Sigmoid colon (tissue), 7 donors: ENCODE measurements around the gene MASP2. TPM values are rescaled to one million over a fixed set of nuclear protein-coding genes. Genes with fewer than 3 reads are reported as not detected.

Experiments used
- DNase-seq: peaks from one replicate; pipeline ENCODE4 v3.0.0-alpha.2; 2019
- H3K27ac ChIP-seq, 4 donors: fragments of 200-600 bp; sonication (generic); one replicate each; pipeline ENCODE4 v1.5.1; 2016 to 2019; ENCODE audit warnings: mild to moderate bottlenecking in 1 of 4
- H3K27me3 ChIP-seq, 3 donors: fragments of 200-600 bp; sonication (generic); one replicate each; pipeline ENCODE4 v1.5.1; 2019; ENCODE audit warnings: mild to moderate bottlenecking in 1 of 3
- H3K36me3 ChIP-seq, 4 donors: fragments of 200-600 bp; sonication (generic); one replicate each; pipeline ENCODE4 v1.5.1; 2016 to 2019
- H3K4me1 ChIP-seq, 4 donors: fragments of 200-600 bp; sonication (generic); one replicate each; pipeline ENCODE4 v1.5.1; 2017 to 2019
- H3K4me3 ChIP-seq, 4 donors: fragments of 200-600 bp; sonication (generic); one replicate each; pipeline ENCODE4 v1.5.1; 2017 to 2019; ENCODE audit warnings: mild to moderate bottlenecking in 2 of 4, moderate library complexity in 1 of 4
- H3K9me3 ChIP-seq, 4 donors: fragments of 200-600 bp in 3 of 4; sonication (generic) in 3 of 4; one replicate each; pipeline versions ENCODE4 v1.5.1 to v1.6.1; 2013 to 2019
- CTCF ChIP-seq, 4 experiments: fragments of 450-650 bp in 3 of 4; fragments of 200-600 bp in 1 of 4; IDR thresholded peaks; one replicate each; pipeline ENCODE4 v1.5.1; 2016 to 2019; ENCODE audit warnings: antibody characterized with exemption in 4 of 4, mild to moderate bottlenecking in 3 of 4, moderate library complexity in 2 of 4
- EP300 ChIP-seq, 4 donors: sonication (generic); formaldehyde crosslinking; IDR thresholded peaks; one replicate each; pipeline ENCODE4 v1.6.1; 2017; ENCODE audit warnings: antibody characterized with exemption in 4 of 4
- POLR2A ChIP-seq, 2 donors: fragments of 450-650 bp; IDR thresholded peaks; one replicate each; pipeline ENCODE4 v1.6.1; 2016; ENCODE audit warnings: antibody characterized with exemption in 2 of 2, mild to moderate bottlenecking in 2 of 2, moderate library complexity in 2 of 2
- POLR2AphosphoS5 ChIP-seq, 4 donors: sonication (generic); formaldehyde crosslinking; IDR thresholded peaks; one replicate each; pipeline ENCODE4 v1.6.1; 2017; ENCODE audit warnings: antibody characterized with exemption in 4 of 4
- WGBS, 2 donors: extraction: QIAGEN DNeasy Blood & Tissue Kit; methylation state at CpG; one replicate each; pipeline ENCODE4 v1.1.7; 2013; 5-methylcytosine and 5-hydroxymethylcytosine counted together
- intact Hi-C: fragments of 100-400 bp; cut with DNase I; formaldehyde crosslinking; loops from one replicate; pipeline ENCODE4 v1.15.1; 2023
- polyA plus RNA-seq, 3 donors: library from polyadenylated mRNA; stranded (reverse); fragments of 200-250 nt; gene quantifications; one replicate each; pipeline ENCODE4 v1.2.3, GENCODE V29; 2013
- total RNA-seq, 4 donors: library from RNA; depleted of rRNA; stranded (reverse); fragments of >200 nt; gene quantifications; one replicate each; pipeline ENCODE4 v1.1.0, GENCODE V29; 2016
- donor health status: healthy with polysubstance abuse.
- donor health status: Bipolar disorder and iron deficiency.
- donor health status: healthy.

MASP2 gene
- total and polyA plus RNA-seq, 7 donors = 0.03 TPM; not detected in 6

- peak overlapping the region; percentile 76 to 80 (median 80) for H3K27ac ChIP-seq
These were observed 66.0 kb downstream of the MASP2 start for GRCh38 chr1:10980841-10981727.

GRCh38 chr1:10980094-10980577 lies 66.9 kb downstream of the MASP2 start:
- H3K4me3 ChIP-seq = peak overlapping the region; percentile 4 to 35 (median 26)

More at GRCh38 chr1:10980841-10981727, 66.0 kb downstream of the MASP2 start:
- H3K9me3 ChIP-seq = no peaks in the 10 kb centered on the region
- H3K27me3 ChIP-seq = no peaks in the 10 kb centered on the region
- peak in 1 of 4 donors; percentile 11 for TF ChIP-seq POLR2AphosphoS5 (IDR thresholded peaks at IDR 0.05)
- TF ChIP-seq EP300 (IDR thresholded peaks at IDR 0.05) = no peak
- no peak for TF ChIP-seq CTCF (IDR thresholded peaks at IDR 0.05)
- no peak for TF ChIP-seq POLR2A (IDR thresholded peaks at IDR 0.05)
- H3K4me1 ChIP-seq = peaks cover 0 to 22% (median 20%) of the 10 kb centered on the region in 4 donors
- DNase-seq = peak; percentile 79
- intact Hi-C loops = loop anchor here (2.0 kb wide), 1 partner anchor 32 kb away; the partner anchor contains the start of gene TARDBP
- no peaks in the 10 kb centered on the region for H3K36me3 ChIP-seq
- 71 to 76% methylated on average over 9 of the region's 9 CpGs for WGBS, 2 donors
- H3K4me3 ChIP-seq = peak overlapping the region in 3 of 4 donors; percentile 22 to 35 (median 31)

GRCh38 chr1:10979483-10979920 lies 67.5 kb downstream of the MASP2 start:
- DNase-seq = peak; percentile 82
- H3K27me3 ChIP-seq = no peaks in the 10 kb centered on the region
- peak overlapping the region; percentile 76 to 80 (median 80) for H3K27ac ChIP-seq
- WGBS, 2 donors = 42 to 66% methylated on average over 13 of the region's 13 CpGs
- TF ChIP-seq POLR2AphosphoS5 (IDR thresholded peaks at IDR 0.05) = peak in 2 of 4 donors; percentile 18 to 21
- TF ChIP-seq EP300 (IDR thresholded peaks at IDR 0.05) = no peak
- peaks cover 0 to 31% (median 29%) of the 10 kb centered on the region in 4 donors for H3K4me1 ChIP-seq
- no peaks in the 10 kb centered on the region for H3K9me3 ChIP-seq
- intact Hi-C loops = no loop called here
- H3K4me3 ChIP-seq = no peak overlapping the region
- H3K36me3 ChIP-seq = no peaks in the 10 kb centered on the region

More at GRCh38 chr1:10980094-10980577, 66.9 kb downstream of the MASP2 start:
- no peaks in the 10 kb centered on the region for H3K36me3 ChIP-seq
- intact Hi-C loops = loop anchor here (2.0 kb wide), 1 partner anchor 33 kb away; the partner anchor contains the start of gene TARDBP
- 8 to 18% methylated on average over 15 of the region's 15 CpGs for WGBS, 2 donors
- peak overlapping the region; percentile 76 to 80 (median 80) for H3K27ac ChIP-seq
- peak; percentile 91 for DNase-seq
- TF ChIP-seq POLR2AphosphoS5 (IDR thresholded peaks at IDR 0.05) (peak in 3 of 4 donors; percentile 24 to 52 (median 37)), CTCF (IDR thresholded peaks at IDR 0.05) (peak in 3 of 4 experiments; percentile 14 to 42 (median 20)), EP300 (IDR thresholded peaks at IDR 0.05) (no peak), POLR2A (IDR thresholded peaks at IDR 0.05) (no peak)
- no peaks in the 10 kb centered on the region for H3K9me3 ChIP-seq
- H3K27me3 ChIP-seq = no peaks in the 10 kb centered on the region
- peaks cover 0 to 31% (median 29%) of the 10 kb centered on the region in 4 donors for H3K4me1 ChIP-seq

GRCh38 chr1:10978719-10979118 lies 68.3 kb downstream of the MASP2 start:
- WGBS, 2 donors = 69 to 81% methylated on average over 4 of the region's 4 CpGs
- TF ChIP-seq POLR2A (IDR thresholded peaks at IDR 0.05) (no peak), POLR2AphosphoS5 (IDR thresholded peaks at IDR 0.05) (no peak), EP300 (IDR thresholded peaks at IDR 0.05) (no peak), CTCF (IDR thresholded peaks at IDR 0.05) (no peak)
- H3K9me3 ChIP-seq = no peaks in the 10 kb centered on the region
- H3K4me3 ChIP-seq = no peak overlapping the region
- peaks cover 0 to 37% (median 29%) of the 10 kb centered on the region in 4 donors for H3K4me1 ChIP-seq
- H3K36me3 ChIP-seq = no peaks in the 10 kb centered on the region
- no peak for DNase-seq
- peak overlapping the region; percentile 45 to 80 (median 78) for H3K27ac ChIP-seq
- H3K27me3 ChIP-seq = no peaks in the 10 kb centered on the region
- intact Hi-C loops = no loop called here

Other genes starting within 250 kb of the MASP2 start
- gene TARDBP, start 34.6 kb downstream of the MASP2 start, total RNA-seq = 100 to 1,000 TPM in 3 of 4 donors, 10 to 100 TPM in 1; 68.6 to 158 (median 125) TPM
- 100 to 1,000 TPM; 108 to 158 (median 123) TPM for gene TARDBP, start 34.6 kb downstream of the MASP2 start, polyA plus RNA-seq
- gene SRM, start 12.8 kb upstream of the MASP2 start, total RNA-seq = 10 to 100 TPM; 27.2 to 32.1 (median 30.0) TPM
- 10 to 100 TPM; 17.8 to 77.1 (median 25.8) TPM for gene SRM, start 12.8 kb upstream of the MASP2 start, polyA plus RNA-seq
- gene EXOSC10, start 52.6 kb upstream of the MASP2 start, total RNA-seq = 10 to 100 TPM; 33.5 to 53.7 (median 40.1) TPM
- 10 to 100 TPM; 18.6 to 39.0 (median 19.9) TPM for gene EXOSC10, start 52.6 kb upstream of the MASP2 start, polyA plus RNA-seq
- gene ANGPTL7, start 142.1 kb upstream of the MASP2 start, total RNA-seq = 1 to 10 TPM; 1.4 to 6.4 (median 3.2) TPM
- gene ANGPTL7, start 142.1 kb upstream of the MASP2 start, polyA plus RNA-seq = 1 to 10 TPM in 1 of 3 donors, under 1 TPM in 1, not detected in 1; 0.51 to 1.2 TPM
- 10 to 100 TPM; 22.8 to 38.1 (median 30.0) TPM for gene MTOR, start 215.3 kb upstream of the MASP2 start, total RNA-seq
- 10 to 100 TPM in 2 of 3 donors, 1 to 10 TPM in 1; 7.6 to 25.7 (median 10.2) TPM for gene MTOR, start 215.3 kb upstream of the MASP2 start, polyA plus RNA-seq
- gene UBIAD1, start 226.0 kb upstream of the MASP2 start, total RNA-seq = 10 to 100 TPM in 2 of 4 donors, 1 to 10 TPM in 2; 8.2 to 13.6 (median 11.2) TPM
- gene UBIAD1, start 226.0 kb upstream of the MASP2 start, polyA plus RNA-seq = 10 to 100 TPM in 1 of 3 donors, 1 to 10 TPM in 2; 3.6 to 11.9 (median 5.1) TPM